GM18499 (cell line): ENCODE results near the gene PRKAG2.

ENCODE experiments used
- ATAC-seq: cut with Tn5 transposase; IDR thresholded peaks from one replicate; pipeline ENCODE4 v1.9.1; 2021; ENCODE audit warnings: moderate number of reproducible peaks; ENCODE audit not compliant: insufficient read depth, unreplicated experiment

Gene PRKAG2

GRCh38 chr7:151867912-151868311 lies 9.0 kb downstream of the PRKAG2 start:
- ATAC-seq = no peak

GRCh38 chr7:151866761-151867655 lies 9.9 kb downstream of the PRKAG2 start:
- ATAC-seq = no peak

- ATAC-seq = no peak
Measured at GRCh38 chr7:151866028-151866427, 10.9 kb downstream of the PRKAG2 start.

- no peak for ATAC-seq
Measured at GRCh38 chr7:151865070-151865670, 11.7 kb downstream of the PRKAG2 start.

GRCh38 chr7:151864561-151864960 lies 12.4 kb downstream of the PRKAG2 start:
- no peak for ATAC-seq

GRCh38 chr7:151864081-151864480 lies 12.8 kb downstream of the PRKAG2 start:
- no peak for ATAC-seq

- no peak for ATAC-seq
Measured at GRCh38 chr7:151863386-151864079, 13.4 kb downstream of the PRKAG2 start.

- no peak for ATAC-seq
Measured at GRCh38 chr7:151862606-151863381, 14.1 kb downstream of the PRKAG2 start.

GRCh38 chr7:151861881-151862280 lies 15.0 kb downstream of the PRKAG2 start:
- no peak for ATAC-seq

GRCh38 chr7:151860771-151861170 lies 16.1 kb downstream of the PRKAG2 start:
- no peak for ATAC-seq

GRCh38 chr7:151859948-151860685 lies 16.8 kb downstream of the PRKAG2 start:
- ATAC-seq = no peak

GRCh38 chr7:151859111-151859947 lies 17.6 kb downstream of the PRKAG2 start:
- no peak for ATAC-seq

- ATAC-seq = no peak
Measured at GRCh38 chr7:151858456-151858855, 18.5 kb downstream of the PRKAG2 start.

- no peak for ATAC-seq
Measured at GRCh38 chr7:151857866-151858450, 19.0 kb downstream of the PRKAG2 start.

GRCh38 chr7:151857412-151857811 lies 19.5 kb downstream of the PRKAG2 start:
- ATAC-seq = no peak

GRCh38 chr7:151856516-151856915 lies 20.4 kb downstream of the PRKAG2 start:
- ATAC-seq = no peak

GRCh38 chr7:151856098-151856497 lies 20.8 kb downstream of the PRKAG2 start:
- ATAC-seq = no peak

- ATAC-seq = no peak
Measured at GRCh38 chr7:151854720-151855071, 22.2 kb downstream of the PRKAG2 start.
